SK-N-MC (cell line): ENCODE results near the gene EHBP1.

Experiments
- DNase-seq: peaks from one replicate; pipeline ENCODE4 v3.0.0-alpha.2; 2011; ENCODE audit warnings: low read depth, low spot score
- H3K27ac ChIP-seq: fragments of 200-600 bp; sonication (generic); 2 replicates; pipeline ENCODE4 v1.5.1; 2016; ENCODE audit warnings: mixed run types
- H3K36me3 ChIP-seq: fragments of 200-600 bp; sonication (generic); 2 replicates; pipeline ENCODE4 v1.6.1; 2017; ENCODE audit warnings: antibody characterized with exemption, low read length, mixed read lengths; ENCODE audit not compliant: insufficient read depth
- H3K4me3 ChIP-seq: fragments of 200-600 bp; sonication (generic); 2 replicates; pipeline ENCODE4 v1.5.1; 2016
- H3K9ac ChIP-seq: fragments of 200-600 bp; sonication (generic); 2 replicates; pipeline ENCODE4 v1.8.0; 2017; ENCODE audit warnings: mixed run types, mixed read lengths; ENCODE audit not compliant: insufficient read length
- H3K9me3 ChIP-seq: fragments of 200-600 bp; sonication (generic); 2 replicates; pipeline ENCODE4 v1.6.1; 2017; ENCODE audit warnings: low read depth, mild to moderate bottlenecking, antibody characterized with exemption, low read length, moderate library complexity, mixed read lengths
- EZH2 ChIP-seq: fragments of 200-600 bp; sonication (generic); IDR thresholded peaks from one replicate; pipeline ENCODE4 v1.6.1; 2017; ENCODE audit warnings: antibody characterized with exemption
- FOXP2 ChIP-seq: optimal IDR thresholded peaks from 2 replicates; pipeline ENCODE3; 2011; ENCODE audit warnings: mild to moderate bottlenecking, moderate library complexity; ENCODE audit not compliant: insufficient read depth; ENCODE audit errors: extremely low read length, control extremely low read depth
- POLR2AphosphoS5 ChIP-seq: IDR thresholded peaks from 2 replicates; pipeline ENCODE4 v1.6.1; 2012; ENCODE audit warnings: mild to moderate bottlenecking, low read depth, low read length, borderline replicate concordance

EHBP1 gene

GRCh38 chr2:62663411-62663810 lies 42.1 kb upstream of the EHBP1 start:
- TF ChIP-seq FOXP2 = peak; percentile 95
- no peak for TF ChIP-seq EZH2
- peak; percentile 36; the same call in 1 of the 2 replicates for TF ChIP-seq POLR2AphosphoS5
- peak overlapping the region; percentile 38; the same call in 1 of the 2 replicates for H3K4me3 ChIP-seq
- H3K27ac ChIP-seq = peak overlapping the region; percentile 95

GRCh38 chr2:62663920-62664795 lies 41.4 kb upstream of the EHBP1 start:
- peak overlapping the region; percentile 30 for H3K9ac ChIP-seq
- H3K27ac ChIP-seq = peak overlapping the region; percentile 95
- TF ChIP-seq EZH2 (no peak), POLR2AphosphoS5 (no peak), FOXP2 (no peak)
- peak overlapping the region; percentile 38 for H3K4me3 ChIP-seq
- DNase-seq = peak; percentile 28
- H3K9me3 ChIP-seq = no peaks in the 10 kb centered on the region
- no peaks in the 10 kb centered on the region for H3K36me3 ChIP-seq

More at GRCh38 chr2:62663411-62663810, 42.1 kb upstream of the EHBP1 start:
- Histone ChIP-seq H3K36me3 (no peaks in the 10 kb centered on the region), H3K9me3 (no peaks in the 10 kb centered on the region), H3K9ac (no peak overlapping the region)
- peak; percentile 87 for DNase-seq

GRCh38 chr2:62665446-62665845 lies 40.1 kb upstream of the EHBP1 start:
- H3K9me3 ChIP-seq = no peaks in the 10 kb centered on the region
- DNase-seq = no peak
- H3K27ac ChIP-seq = peak overlapping the region; percentile 95
- no peak overlapping the region for H3K4me3 ChIP-seq
- H3K9ac ChIP-seq = no peak overlapping the region
- no peaks in the 10 kb centered on the region for H3K36me3 ChIP-seq
- no peak for TF ChIP-seq POLR2AphosphoS5
- TF ChIP-seq FOXP2 = no peak
- no peak for TF ChIP-seq EZH2

DNA sequence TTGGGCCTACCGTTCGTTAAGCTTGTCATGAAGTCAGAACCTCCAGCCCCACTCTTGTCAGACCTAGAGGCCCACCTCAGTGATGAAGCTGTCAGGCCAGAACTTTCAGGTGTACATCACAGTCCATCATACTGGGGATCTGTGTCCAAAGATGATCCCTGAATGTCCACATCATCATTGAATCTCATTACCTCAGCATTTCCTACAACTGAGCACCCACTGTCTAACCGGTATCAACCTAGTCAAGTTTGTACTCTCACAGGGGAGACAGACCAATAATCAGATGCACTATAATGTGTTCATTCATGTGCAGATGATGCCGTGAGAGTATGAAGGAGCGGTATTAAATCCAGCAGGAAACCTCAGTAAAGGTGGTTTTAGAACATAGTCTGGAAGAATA lies 36.3 kb upstream of the EHBP1 start:
- no peak for TF ChIP-seq FOXP2
- TF ChIP-seq EZH2 = no peak
- no peak for TF ChIP-seq POLR2AphosphoS5

GRCh38 chr2:62672601-62673000 lies 32.9 kb upstream of the EHBP1 start:
- no peak overlapping the region for H3K4me3 ChIP-seq
- TF ChIP-seq POLR2AphosphoS5 (no peak), EZH2 (no peak), FOXP2 (no peak)
- no peak overlapping the region for H3K27ac ChIP-seq
- no peak for DNase-seq
- H3K9me3 ChIP-seq = no peaks in the 10 kb centered on the region
- no peaks in the 10 kb centered on the region for H3K36me3 ChIP-seq
- H3K9ac ChIP-seq = no peak overlapping the region

More for the DNA sequence above, 36.3 kb upstream of the EHBP1 start:
- Histone ChIP-seq H3K9ac (no peak overlapping the region), H3K27ac (no peak overlapping the region), H3K36me3 (no peaks in the 10 kb centered on the region), H3K4me3 (no peak overlapping the region), H3K9me3 (no peaks in the 10 kb centered on the region)
- no peak for DNase-seq

DNA sequence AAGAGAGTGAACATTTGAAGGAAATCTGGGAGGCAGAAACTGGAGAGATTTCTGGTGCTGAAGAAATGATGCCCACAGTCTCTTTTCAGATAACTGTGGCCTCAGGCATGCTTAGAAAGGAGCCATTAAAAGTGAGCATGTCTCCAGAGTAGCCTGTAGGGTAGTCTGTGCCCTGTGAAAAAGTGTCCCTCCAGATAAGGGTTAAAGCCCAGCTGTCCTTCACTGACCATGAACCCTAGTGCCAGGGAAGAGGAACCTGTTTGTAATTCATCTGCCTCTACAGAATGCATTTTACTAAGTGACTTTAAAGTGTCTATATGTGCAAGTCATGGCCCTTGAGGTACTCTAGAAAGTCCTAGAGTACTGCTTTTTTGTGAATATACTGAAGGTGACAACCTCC lies 30.5 kb upstream of the EHBP1 start:
- DNase-seq = no peak
- TF ChIP-seq EZH2 = no peak
- TF ChIP-seq FOXP2 = no peak
- TF ChIP-seq POLR2AphosphoS5 = no peak

GRCh38 chr2:62685256-62685655 lies 20.3 kb upstream of the EHBP1 start:
- DNase-seq = no peak
- no peak for TF ChIP-seq POLR2AphosphoS5
- no peak for TF ChIP-seq EZH2
- no peak for TF ChIP-seq FOXP2
- Histone ChIP-seq H3K4me3 (no peak overlapping the region), H3K9ac (no peak overlapping the region), H3K27ac (no peak overlapping the region), H3K36me3 (no peaks in the 10 kb centered on the region), H3K9me3 (no peaks in the 10 kb centered on the region)

More for the DNA sequence above, 30.5 kb upstream of the EHBP1 start:
- Histone ChIP-seq H3K36me3 (no peaks in the 10 kb centered on the region), H3K9ac (no peak overlapping the region), H3K27ac (no peak overlapping the region), H3K9me3 (no peaks in the 10 kb centered on the region), H3K4me3 (no peak overlapping the region)

DNA sequence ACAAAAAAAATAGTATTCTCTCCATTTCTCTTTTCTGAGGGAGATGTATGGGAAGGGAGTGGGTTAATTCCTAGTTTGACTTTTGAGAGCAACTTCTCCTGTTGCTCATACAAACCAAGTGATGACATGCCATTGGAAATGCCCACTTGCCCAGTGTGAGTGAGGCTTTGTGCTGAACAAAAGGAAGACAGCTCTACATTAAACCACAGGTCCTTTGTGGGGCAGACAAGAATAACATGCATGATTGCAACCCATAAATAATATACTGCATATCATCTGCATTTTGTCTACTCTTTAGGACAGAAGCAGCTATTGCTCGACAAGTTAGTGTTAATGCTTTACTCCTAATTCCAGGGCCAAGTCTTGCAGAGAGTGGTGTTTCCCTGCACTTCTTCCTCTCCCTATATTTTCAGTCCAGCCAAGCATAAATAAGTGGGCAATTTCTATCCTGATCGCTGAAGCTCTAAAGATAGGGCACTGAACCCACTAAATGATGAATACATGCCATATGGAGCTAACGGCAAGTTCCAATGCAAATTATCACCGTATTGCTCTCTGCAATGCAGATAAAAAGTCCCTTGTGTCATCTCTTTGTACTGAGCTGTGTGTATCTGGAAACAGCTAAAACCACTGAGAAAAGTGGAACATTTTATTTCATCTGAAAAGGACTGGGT lies 19.4 kb upstream of the EHBP1 start:
- Histone ChIP-seq H3K9ac (no peak overlapping the region), H3K36me3 (no peaks in the 10 kb centered on the region), H3K9me3 (no peaks in the 10 kb centered on the region), H3K4me3 (no peak overlapping the region), H3K27ac (no peak overlapping the region)
- no peak for TF ChIP-seq FOXP2
- TF ChIP-seq EZH2 = no peak
- TF ChIP-seq POLR2AphosphoS5 = no peak
- no peak for DNase-seq
